Measurements from ENCODE around the gene NAB1.

NAB1 gene

GRCh38 chr2:190666895-190667294, 18.0 kb downstream of the NAB1 start:
- no peak for DNase-seq (ENCODE audit: low read depth, low spot score)
- TF ChIP-seq CTCF (IDR thresholded peaks at IDR 0.05; ENCODE audit: low read depth, low read length), result no peak
- H3K4me3 ChIP-seq (ENCODE audit: low read depth, low read length), result no peak overlapping the region
- in situ Hi-C loops (cut with HindIII; ENCODE audit: low sequenced_read_pairs), result no loop called here

GRCh38 chr2:190668892-190669291, 20.0 kb downstream of the NAB1 start:
- DNase-seq (ENCODE audit: low read depth, low spot score), result no peak
- in situ Hi-C loops (cut with HindIII; ENCODE audit: low sequenced_read_pairs), result no loop called here
- no peak for TF ChIP-seq CTCF (IDR thresholded peaks at IDR 0.05; ENCODE audit: low read depth, low read length)
- no peak overlapping the region for H3K4me3 ChIP-seq (ENCODE audit: low read depth, low read length)

GRCh38 chr2:190670182-190670946, 21.5 kb downstream of the NAB1 start:
- no peak for DNase-seq (ENCODE audit: low read depth, low spot score)
- in situ Hi-C loops (cut with HindIII; ENCODE audit: low sequenced_read_pairs), result no loop called here
- H3K4me3 ChIP-seq (ENCODE audit: low read depth, low read length), result no peak overlapping the region
- no peak for TF ChIP-seq CTCF (IDR thresholded peaks at IDR 0.05; ENCODE audit: low read depth, low read length)

- H3K4me3 ChIP-seq (ENCODE audit: low read depth, low read length), result no peak overlapping the region
- TF ChIP-seq CTCF (IDR thresholded peaks at IDR 0.05; ENCODE audit: low read depth, low read length), result no peak
- DNase-seq (ENCODE audit: low read depth, low spot score), result no peak
- in situ Hi-C loops (cut with HindIII; ENCODE audit: low sequenced_read_pairs), result no loop called here
Observed at GRCh38 chr2:190674966-190675650, 26.2 kb downstream of the NAB1 start.

GRCh38 chr2:190677255-190677654, 28.4 kb downstream of the NAB1 start:
- H3K4me3 ChIP-seq (ENCODE audit: low read depth, low read length), result no peak overlapping the region
- DNase-seq (ENCODE audit: low read depth, low spot score), result no peak
- TF ChIP-seq CTCF (IDR thresholded peaks at IDR 0.05; ENCODE audit: low read depth, low read length), result no peak
- in situ Hi-C loops (cut with HindIII; ENCODE audit: low sequenced_read_pairs), result no loop called here

- no peak for TF ChIP-seq CTCF (IDR thresholded peaks at IDR 0.05; ENCODE audit: low read depth, low read length)
- no peak overlapping the region for H3K4me3 ChIP-seq (ENCODE audit: low read depth, low read length)
- in situ Hi-C loops (cut with HindIII; ENCODE audit: low sequenced_read_pairs), result no loop called here
- no peak for DNase-seq (ENCODE audit: low read depth, low spot score)
Observed at GRCh38 chr2:190678444-190679162, 29.7 kb downstream of the NAB1 start.

All from astrocyte of the spinal cord (primary cell).